ENCODE data around the gene COBL.

DNA sequence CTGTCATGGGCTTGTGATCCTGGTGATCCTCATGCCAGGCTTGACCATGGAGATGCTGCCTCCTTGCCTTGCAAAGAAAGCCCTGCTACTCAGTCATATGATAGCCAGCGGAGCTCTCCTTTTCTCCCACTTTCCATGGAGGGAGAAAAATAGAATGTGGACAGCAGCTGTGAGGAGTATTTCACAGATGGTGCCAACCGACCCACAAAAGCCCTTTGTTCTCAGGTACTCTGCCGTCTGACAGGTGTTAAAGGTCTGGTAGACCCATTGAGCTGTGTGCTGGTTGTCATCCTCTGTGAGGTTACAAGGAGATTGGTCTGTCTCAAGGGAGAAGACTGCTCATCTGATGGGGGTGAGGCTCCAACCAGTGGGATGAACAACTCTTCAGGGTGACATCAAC, 29.5 kb upstream of the COBL start:
- TF ChIP-seq POLR2A (IDR thresholded peaks at IDR 0.05; ENCODE audit: low read depth, low read length), result no peak
- TF ChIP-seq, protein P1, sequence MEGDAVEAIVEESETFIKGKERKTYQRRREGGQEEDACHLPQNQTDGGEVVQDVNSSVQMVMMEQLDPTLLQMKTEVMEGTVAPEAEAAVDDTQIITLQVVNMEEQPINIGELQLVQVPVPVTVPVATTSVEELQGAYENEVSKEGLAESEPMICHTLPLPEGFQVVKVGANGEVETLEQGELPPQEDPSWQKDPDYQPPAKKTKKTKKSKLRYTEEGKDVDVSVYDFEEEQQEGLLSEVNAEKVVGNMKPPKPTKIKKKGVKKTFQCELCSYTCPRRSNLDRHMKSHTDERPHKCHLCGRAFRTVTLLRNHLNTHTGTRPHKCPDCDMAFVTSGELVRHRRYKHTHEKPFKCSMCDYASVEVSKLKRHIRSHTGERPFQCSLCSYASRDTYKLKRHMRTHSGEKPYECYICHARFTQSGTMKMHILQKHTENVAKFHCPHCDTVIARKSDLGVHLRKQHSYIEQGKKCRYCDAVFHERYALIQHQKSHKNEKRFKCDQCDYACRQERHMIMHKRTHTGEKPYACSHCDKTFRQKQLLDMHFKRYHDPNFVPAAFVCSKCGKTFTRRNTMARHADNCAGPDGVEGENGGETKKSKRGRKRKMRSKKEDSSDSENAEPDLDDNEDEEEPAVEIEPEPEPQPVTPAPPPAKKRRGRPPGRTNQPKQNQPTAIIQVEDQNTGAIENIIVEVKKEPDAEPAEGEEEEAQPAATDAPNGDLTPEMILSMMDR (IDR thresholded peaks at IDR 0.05; ENCODE audit: extremely low read depth in 1 of 2, insufficient read depth in 1 of 2, low read depth in 1 of 2, low read length in 2 of 2), result no peak
